Subcutaneous abdominal adipose tissue (tissue), 5 donors: Measurements from ENCODE around the gene CCN6.

Experiments used
- H3K27ac ChIP-seq: one replicate; pipeline ENCODE4 v1.7.0; 2013; ENCODE audit warnings: low read depth, mild to moderate bottlenecking, inconsistent platforms, low read length, moderate library complexity
- H3K27me3 ChIP-seq, 5 donors: one replicate each; pipeline ENCODE4 v1.7.0; 2013; ENCODE audit warnings: low read length in 5 of 5, inconsistent platforms in 1 of 5; ENCODE audit not compliant: control insufficient read depth in 5 of 5, insufficient read depth in 4 of 5
- H3K36me3 ChIP-seq, 5 donors: one replicate each; pipeline ENCODE4 v1.7.0; 2013; ENCODE audit warnings: low read length in 5 of 5; ENCODE audit not compliant: control insufficient read depth in 5 of 5, insufficient read depth in 5 of 5
- H3K4me1 ChIP-seq, 5 donors: one replicate each; pipeline ENCODE4 v1.7.0; 2013; ENCODE audit warnings: low read length in 5 of 5, mild to moderate bottlenecking in 3 of 5, moderate library complexity in 1 of 5; ENCODE audit not compliant: control insufficient read depth in 5 of 5, insufficient read depth in 5 of 5
- H3K4me3 ChIP-seq, 5 donors: one replicate each; pipeline ENCODE4 v1.7.0; 2013; ENCODE audit warnings: low read length in 5 of 5, low read depth in 1 of 5
- H3K9ac ChIP-seq, 5 donors: one replicate each; pipeline ENCODE4 v1.7.0; 2013; ENCODE audit warnings: low read length in 5 of 5, mild to moderate bottlenecking in 4 of 5, moderate library complexity in 3 of 5
- H3K9me3 ChIP-seq, 5 donors: one replicate each; pipeline ENCODE4 v1.7.0; 2013; ENCODE audit warnings: low read length in 5 of 5; ENCODE audit not compliant: control insufficient read depth in 5 of 5
- donor health status: healthy.
- donor health status: healthy.
- donor health status: healthy.
- donor health status: healthy.
- donor health status: healthy.

CCN6 gene

GRCh38 chr6:112027942-112028674 lies 25.8 kb upstream of the CCN6 start:
- H3K9me3 ChIP-seq = peaks cover 0 to 8% (median 3%) of the 10 kb centered on the region in 5 donors
- no peaks in the 10 kb centered on the region for H3K27me3 ChIP-seq

GRCh38 chr6:112029045-112029822 lies 24.7 kb upstream of the CCN6 start:
- Histone ChIP-seq H3K27me3 (no peaks in the 10 kb centered on the region), H3K27ac (peak overlapping the region; percentile 98)

More at GRCh38 chr6:112027942-112028674, 25.8 kb upstream of the CCN6 start:
- no peak overlapping the region for H3K9ac ChIP-seq
- no peaks in the 10 kb centered on the region for H3K36me3 ChIP-seq
- no peak overlapping the region for H3K27ac ChIP-seq
- no peak overlapping the region for H3K4me3 ChIP-seq
- peaks cover 9 to 57% (median 52%) of the 10 kb centered on the region in 5 donors for H3K4me1 ChIP-seq

GRCh38 chr6:112030206-112030960 lies 23.5 kb upstream of the CCN6 start:
- peak overlapping the region in 1 of 5 donors; percentile 11 for H3K4me3 ChIP-seq
- peaks cover 16 to 75% (median 72%) of the 10 kb centered on the region in 5 donors for H3K4me1 ChIP-seq
- no peaks in the 10 kb centered on the region for H3K9me3 ChIP-seq
- H3K9ac ChIP-seq = peak overlapping the region in 2 of 5 donors; percentile 12 to 27
- H3K27me3 ChIP-seq = no peaks in the 10 kb centered on the region
- no peaks in the 10 kb centered on the region for H3K36me3 ChIP-seq
- H3K27ac ChIP-seq = peak overlapping the region; percentile 98

More at GRCh38 chr6:112029045-112029822, 24.7 kb upstream of the CCN6 start:
- H3K9ac ChIP-seq = no peak overlapping the region
- no peaks in the 10 kb centered on the region for H3K36me3 ChIP-seq
- peaks cover 0 to 3% (median 0%) of the 10 kb centered on the region in 5 donors for H3K9me3 ChIP-seq
- H3K4me3 ChIP-seq = no peak overlapping the region
- peaks cover 16 to 67% (median 62%) of the 10 kb centered on the region in 5 donors for H3K4me1 ChIP-seq

GRCh38 chr6:112030961-112031660 lies 22.8 kb upstream of the CCN6 start:
- H3K9ac ChIP-seq = peak overlapping the region in 3 of 5 donors; percentile 12 to 27 (median 17)
- peaks cover 16 to 81% (median 78%) of the 10 kb centered on the region in 5 donors for H3K4me1 ChIP-seq
- peak overlapping the region; percentile 98 for H3K27ac ChIP-seq

GRCh38 chr6:112031960-112032359 lies 21.9 kb upstream of the CCN6 start:
- Histone ChIP-seq H3K27ac (peak overlapping the region; percentile 98), H3K36me3 (no peaks in the 10 kb centered on the region), H3K4me1 (peaks cover 16 to 90% (median 86%) of the 10 kb centered on the region in 5 donors), H3K27me3 (no peaks in the 10 kb centered on the region), H3K9me3 (no peaks in the 10 kb centered on the region), H3K4me3 (no peak overlapping the region), H3K9ac (no peak overlapping the region)

More at GRCh38 chr6:112030961-112031660, 22.8 kb upstream of the CCN6 start:
- H3K36me3 ChIP-seq = no peaks in the 10 kb centered on the region
- H3K27me3 ChIP-seq = no peaks in the 10 kb centered on the region
- no peaks in the 10 kb centered on the region for H3K9me3 ChIP-seq
- peak overlapping the region in 1 of 5 donors; percentile 11 for H3K4me3 ChIP-seq

GRCh38 chr6:112032728-112033127 lies 21.2 kb upstream of the CCN6 start:
- Histone ChIP-seq H3K36me3 (no peaks in the 10 kb centered on the region), H3K27ac (peak overlapping the region; percentile 98), H3K27me3 (no peaks in the 10 kb centered on the region), H3K4me1 (peaks cover 18 to 97% (median 91%) of the 10 kb centered on the region in 5 donors), H3K9me3 (no peaks in the 10 kb centered on the region), H3K4me3 (no peak overlapping the region), H3K9ac (no peak overlapping the region)

GRCh38 chr6:112033791-112034615 lies 19.9 kb upstream of the CCN6 start:
- H3K36me3 ChIP-seq = no peaks in the 10 kb centered on the region
- H3K4me3 ChIP-seq = no peak overlapping the region
- no peaks in the 10 kb centered on the region for H3K9me3 ChIP-seq
- H3K9ac ChIP-seq = peak overlapping the region in 1 of 5 donors; percentile 49
- H3K27me3 ChIP-seq = peaks cover 0 to 4% (median 0%) of the 10 kb centered on the region in 5 donors
- peaks cover 29 to 97% (median 90%) of the 10 kb centered on the region in 5 donors for H3K4me1 ChIP-seq
- H3K27ac ChIP-seq = peak overlapping the region; percentile 98

- Histone ChIP-seq H3K4me3 (no peak overlapping the region), H3K27me3 (peaks cover 0 to 4% (median 0%) of the 10 kb centered on the region in 5 donors), H3K36me3 (no peaks in the 10 kb centered on the region), H3K9me3 (no peaks in the 10 kb centered on the region), H3K27ac (peak overlapping the region; percentile 98), H3K9ac (no peak overlapping the region), H3K4me1 (peaks cover 33 to 97% (median 90%) of the 10 kb centered on the region in 5 donors)
These were observed 19.3 kb upstream of the CCN6 start for GRCh38 chr6:112034616-112034995.
